HepG2 (cell line): ENCODE results near the gene ZNF771. TPM values are rescaled to one million over a fixed set of nuclear protein-coding genes. Genes with fewer than 3 reads are reported as not detected.
A peak's percentile ranks its signal among the peaks of the same experiment; 100 is the strongest.

ENCODE experiments used
- BCL6 ChIP-seq: IDR thresholded peaks from 2 replicates; pipeline ENCODE4 v1.6.1; 2016; ENCODE audit warnings: missing genetic modification reagents, missing compliant biosample characterization
- HMGXB4 ChIP-seq, 2 experiments: sonication (generic) in 1 of 2; formaldehyde crosslinking in 1 of 2; IDR thresholded peaks; 2 replicates each; pipeline versions ENCODE4 v1.4.0 to v1.6.1; 2018 to 2020; ENCODE audit warnings: missing genetic modification reagents in 2 of 2, borderline replicate concordance in 1 of 2, low read depth in 1 of 2, mild to moderate bottlenecking in 1 of 2, missing biosample characterization in 1 of 2
- IRX3 ChIP-seq: sonication (generic); formaldehyde crosslinking; IDR thresholded peaks from 2 replicates; pipeline ENCODE4 v1.8.1; 2023; ENCODE audit warnings: mild to moderate bottlenecking, low read depth, missing genetic modification reagents, borderline replicate concordance
- MBNL3 ChIP-seq: fragments of 250-450 bp; sonication (Bioruptor Pico); conservative IDR thresholded peaks from 2 replicates; pipeline ENCODE4 v1.8.0; 2022; ENCODE audit warnings: mild to moderate bottlenecking, inconsistent platforms
- MEIS2 ChIP-seq: sonication (generic); formaldehyde crosslinking; IDR thresholded peaks from 2 replicates; pipeline ENCODE4 v1.9.0; 2021; ENCODE audit warnings: mild to moderate bottlenecking, missing genetic modification reagents
- MTF1 ChIP-seq: sonication (generic); formaldehyde crosslinking; IDR thresholded peaks from 2 replicates; pipeline ENCODE4 v1.5.0; 2020; ENCODE audit warnings: missing genetic modification reagents
- MYNN ChIP-seq: sonication (generic); formaldehyde crosslinking; IDR thresholded peaks from 2 replicates; pipeline ENCODE4 v1.4.0; 2020; ENCODE audit warnings: mild to moderate bottlenecking, low read depth, missing genetic modification reagents
- PAWR ChIP-seq: sonication (generic); formaldehyde crosslinking; IDR thresholded peaks from 2 replicates; pipeline ENCODE4 v1.4.0; 2020; ENCODE audit warnings: missing genetic modification reagents, mild to moderate bottlenecking, borderline replicate concordance
- SIN3B ChIP-seq: fragments of 150-350 bp; IDR thresholded peaks from 2 replicates; pipeline ENCODE4 v1.6.1; 2014; ENCODE audit warnings: low read length
- SMAD1 ChIP-seq: sonication (generic); formaldehyde crosslinking; IDR thresholded peaks from 2 replicates; pipeline ENCODE4 v1.4.0; 2020; ENCODE audit warnings: missing genetic modification reagents, low read depth, mild to moderate bottlenecking, borderline replicate concordance
- SOX6 ChIP-seq, 2 experiments: fragments of 450-650 bp in 1 of 2; sonication (generic) in 1 of 2; formaldehyde crosslinking in 1 of 2; IDR thresholded peaks; 2 replicates each; pipeline versions ENCODE4 v1.4.0 to v1.6.1; 2017 to 2020; ENCODE audit warnings: antibody characterized with exemption in 1 of 2, mild to moderate bottlenecking in 1 of 2, missing genetic modification reagents in 1 of 2
- THAP11 ChIP-seq: IDR thresholded peaks from 2 replicates; pipeline ENCODE4 v1.6.1; 2016; ENCODE audit warnings: missing biosample characterization, missing genetic modification reagents
- TSC22D2 ChIP-seq: sonication (generic); formaldehyde crosslinking; IDR thresholded peaks from 2 replicates; pipeline ENCODE4 v1.5.1; 2020; ENCODE audit warnings: missing genetic modification reagents, mild to moderate bottlenecking, borderline replicate concordance
- ZIK1 ChIP-seq: sonication (generic); formaldehyde crosslinking; IDR thresholded peaks from 2 replicates; pipeline ENCODE4 v1.5.0; 2020; ENCODE audit warnings: mild to moderate bottlenecking, low read depth, missing genetic modification reagents, borderline replicate concordance
- ZNF136 ChIP-seq: sonication (generic); formaldehyde crosslinking; IDR thresholded peaks from 2 replicates; pipeline ENCODE4 v1.8.1; 2022; ENCODE audit warnings: low read depth, mild to moderate bottlenecking, moderate library complexity, missing genetic modification reagents
- ZNF350 ChIP-seq: sonication (generic); formaldehyde crosslinking; IDR thresholded peaks from 2 replicates; pipeline ENCODE4 v1.4.0; 2020; ENCODE audit warnings: mild to moderate bottlenecking, low read depth, missing genetic modification reagents, borderline replicate concordance
- ZNF609 ChIP-seq: sonication (generic); formaldehyde crosslinking; IDR thresholded peaks from 2 replicates; pipeline ENCODE4 v1.4.0; 2020; ENCODE audit warnings: mild to moderate bottlenecking, missing genetic modification reagents, borderline replicate concordance
- polyA plus RNA-seq, 8 experiments: library from polyadenylated mRNA; depleted of rRNA in 3 of 8; stranded (reverse) in 7 of 8; unstranded in 1 of 8; fragments of >200 nt; fragmentation: Illumina TruSeq in 4 of 8; extraction: Trizol in 4 of 8; gene quantifications; 2 replicates each; pipeline versions ENCODE4 v1.2.1 to v1.2.3, GENCODE V29; 2011 to 2016; ENCODE audit warnings: low read depth in 4 of 8, missing spikeins in 1 of 8, mixed read lengths in 1 of 8; ENCODE audit not compliant: insufficient read depth in 1 of 8
- total RNA-seq, 5 experiments: library from RNA; depleted of rRNA; stranded (reverse); fragments of >200 nt; fragmentation: Illumina TruSeq; extraction: Trizol; gene quantifications; 2 replicates each; pipeline ENCODE4 v1.2.3, GENCODE V29; 2016; ENCODE audit warnings: low read depth in 1 of 5
- TF ChIP-seq, protein P1 (sequence below): sonication (generic); formaldehyde crosslinking; IDR thresholded peaks from 2 replicates; pipeline ENCODE4 v1.4.0; 2020; ENCODE audit warnings: missing genetic modification reagents
- TF ChIP-seq, protein P2 (sequence below): sonication (generic); formaldehyde crosslinking; IDR thresholded peaks from 2 replicates; pipeline ENCODE4 v1.4.0; 2020; ENCODE audit warnings: missing genetic modification reagents

Gene ZNF771
- total and polyA plus RNA-seq, 2 of the 13 experiments (the other 11 are each of a cell fraction or from before 2014, with no cell fraction given) = 5.0 to 11.8 TPM

DNA sequence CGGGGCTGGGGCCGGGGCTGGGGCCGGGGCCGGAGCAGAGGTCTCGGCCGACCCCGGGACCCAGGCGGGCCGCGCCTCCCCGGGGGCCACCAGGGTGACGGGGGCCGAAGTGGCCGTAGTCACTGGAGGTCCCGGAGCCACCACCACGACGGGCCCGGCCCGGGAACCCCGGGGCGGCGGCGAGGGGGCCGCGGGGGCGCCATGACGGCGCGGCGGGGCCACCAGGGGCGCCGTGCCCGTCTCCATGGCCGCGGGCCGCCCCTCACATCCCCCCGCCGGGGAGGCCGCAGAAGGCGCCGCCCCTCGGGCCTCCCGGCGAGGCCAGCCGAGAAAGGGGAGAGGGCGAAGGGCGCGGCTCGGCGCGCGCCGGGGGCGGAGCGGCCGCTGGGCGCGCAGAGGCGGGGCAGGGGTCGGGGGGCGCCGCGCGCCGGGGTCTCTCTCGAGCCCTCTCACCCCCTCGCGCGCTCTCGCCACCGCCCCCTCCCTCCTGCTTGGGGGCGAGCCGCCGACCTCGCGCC lies 37.4 kb upstream of the ZNF771 start (continued):
- TF ChIP-seq ZNF609 (CRISPR knock-in tag) (no peak), TSC22D2 (CRISPR knock-in tag) (no peak), MTF1 (CRISPR knock-in tag) (no peak), MBNL3 (CRISPR knock-in tag) (no peak), MYNN (CRISPR knock-in tag) (no peak), SMAD1 (0 out of 2 replicates have a peak, but pooled peaks have one; percentile 35), SIN3B (no peak), ZNF350 (no peak), ZIK1 (no peak), SOX6 (IDR thresholded peaks at IDR 0.05) (no peak), SOX6 (CRISPR knock-in tag; IDR thresholded peaks at IDR 0.05) (no peak), BCL6 (CRISPR knock-in tag) (no peak), IRX3 (no peak), THAP11 (CRISPR knock-in tag) (no peak), HMGXB4 (CRISPR knock-in tag; IDR thresholded peaks at IDR 0.05; ENCODE audit: borderline replicate concordance in 1 of 2, low read depth in 1 of 2) (peak in 1 of 2 experiments; percentile 53; a peak in 1 of 4 replicates), PAWR (CRISPR knock-in tag) (no peak), ZNF136 (no peak), MEIS2 (CRISPR knock-in tag) (no peak)
- TF ChIP-seq, protein P1, sequence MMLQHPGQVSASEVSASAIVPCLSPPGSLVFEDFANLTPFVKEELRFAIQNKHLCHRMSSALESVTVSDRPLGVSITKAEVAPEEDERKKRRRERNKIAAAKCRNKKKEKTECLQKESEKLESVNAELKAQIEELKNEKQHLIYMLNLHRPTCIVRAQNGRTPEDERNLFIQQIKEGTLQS = no peak
- TF ChIP-seq, protein P2, sequence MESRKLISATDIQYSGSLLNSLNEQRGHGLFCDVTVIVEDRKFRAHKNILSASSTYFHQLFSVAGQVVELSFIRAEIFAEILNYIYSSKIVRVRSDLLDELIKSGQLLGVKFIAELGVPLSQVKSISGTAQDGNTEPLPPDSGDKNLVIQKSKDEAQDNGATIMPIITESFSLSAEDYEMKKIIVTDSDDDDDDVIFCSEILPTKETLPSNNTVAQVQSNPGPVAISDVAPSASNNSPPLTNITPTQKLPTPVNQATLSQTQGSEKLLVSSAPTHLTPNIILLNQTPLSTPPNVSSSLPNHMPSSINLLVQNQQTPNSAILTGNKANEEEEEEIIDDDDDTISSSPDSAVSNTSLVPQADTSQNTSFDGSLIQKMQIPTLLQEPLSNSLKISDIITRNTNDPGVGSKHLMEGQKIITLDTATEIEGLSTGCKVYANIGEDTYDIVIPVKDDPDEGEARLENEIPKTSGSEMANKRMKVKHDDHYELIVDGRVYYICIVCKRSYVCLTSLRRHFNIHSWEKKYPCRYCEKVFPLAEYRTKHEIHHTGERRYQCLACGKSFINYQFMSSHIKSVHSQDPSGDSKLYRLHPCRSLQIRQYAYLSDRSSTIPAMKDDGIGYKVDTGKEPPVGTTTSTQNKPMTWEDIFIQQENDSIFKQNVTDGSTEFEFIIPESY (CRISPR knock-in tag) = no peak
